Neutrophil (primary cell): ENCODE results near the gene PAX3.
A peak's percentile ranks its signal among the peaks of the same experiment; 100 is the strongest.

ENCODE experiments used
- H3K27ac ChIP-seq: fragments of 200-600 bp; sonication (generic); 2 replicates; pipeline ENCODE4 v1.5.1; 2016; ENCODE audit warnings: mild to moderate bottlenecking, moderate library complexity
- H3K27me3 ChIP-seq: fragments of 200-600 bp; sonication (generic); 2 replicates; pipeline ENCODE4 v1.6.0; 2016; ENCODE audit warnings: mild to moderate bottlenecking
- H3K36me3 ChIP-seq: fragments of 200-600 bp; sonication (generic); 2 replicates; pipeline ENCODE4 v1.5.1; 2017
- H3K4me1 ChIP-seq, 2 experiments: fragments of 200-600 bp in 1 of 2; sonication (generic) in 1 of 2; 1 replicate in 1 of 2; 2 replicates in 1 of 2; pipeline versions ENCODE4 v1.5.1 to v1.6.1; 2013 to 2016; ENCODE audit warnings: low read depth in 1 of 2, low read length in 1 of 2, mild to moderate bottlenecking in 1 of 2, moderate library complexity in 1 of 2; ENCODE audit not compliant: control insufficient read depth in 1 of 2, insufficient read depth in 1 of 2
- H3K4me3 ChIP-seq, 2 experiments: fragments of 200-600 bp in 1 of 2; sonication (generic) in 1 of 2; 1 replicate in 1 of 2; 2 replicates in 1 of 2; pipeline ENCODE4 v1.5.1; 2013 to 2016; ENCODE audit warnings: low read depth in 1 of 2, low read length in 1 of 2, mild to moderate bottlenecking in 1 of 2, moderate library complexity in 1 of 2
- H3K9me3 ChIP-seq: fragments of 200-600 bp; sonication (generic); 2 replicates; pipeline ENCODE4 v1.5.1; 2016
- CTCF ChIP-seq: fragments of 200-600 bp; sonication (generic); IDR thresholded peaks from 2 replicates; pipeline ENCODE4 v1.5.1; 2016; ENCODE audit warnings: antibody characterized with exemption

Gene PAX3

GRCh38 chr2:222320436-222321395, 21.9 kb upstream of the PAX3 start:
- no peak for TF ChIP-seq CTCF
- H3K4me3 ChIP-seq = peak overlapping the region; percentile 50 to 66
- H3K27me3 ChIP-seq = peaks cover 92% of the 10 kb centered on the region
- H3K4me1 ChIP-seq = peaks cover 17 to 19% of the 10 kb centered on the region in 2 experiments
- no peaks in the 10 kb centered on the region for H3K9me3 ChIP-seq
- H3K36me3 ChIP-seq = no peaks in the 10 kb centered on the region
- no peak overlapping the region for H3K27ac ChIP-seq

- Histone ChIP-seq H3K27ac (no peak overlapping the region), H3K36me3 (no peaks in the 10 kb centered on the region), H3K9me3 (no peaks in the 10 kb centered on the region), H3K4me3 (peak overlapping the region; percentile 50 to 66), H3K4me1 (peaks cover 17 to 19% of the 10 kb centered on the region in 2 experiments), H3K27me3 (peaks cover 92% of the 10 kb centered on the region)
- no peak for TF ChIP-seq CTCF
These were observed 21.0 kb upstream of the PAX3 start for GRCh38 chr2:222319586-222320435.

- peak; percentile 8 for TF ChIP-seq CTCF
- H3K27me3 ChIP-seq = peaks cover 92% of the 10 kb centered on the region
These were observed 20.2 kb upstream of the PAX3 start for GRCh38 chr2:222318712-222319585.

GRCh38 chr2:222318026-222318711, 19.4 kb upstream of the PAX3 start:
- H3K9me3 ChIP-seq = no peaks in the 10 kb centered on the region
- no peak for TF ChIP-seq CTCF
- no peak overlapping the region for H3K27ac ChIP-seq
- H3K4me1 ChIP-seq = peaks cover 17 to 19% of the 10 kb centered on the region in 2 experiments
- H3K36me3 ChIP-seq = no peaks in the 10 kb centered on the region
- peak overlapping the region; percentile 69 for H3K4me3 ChIP-seq
- H3K27me3 ChIP-seq = peaks cover 94% of the 10 kb centered on the region

More at GRCh38 chr2:222318712-222319585, 20.2 kb upstream of the PAX3 start:
- Histone ChIP-seq H3K36me3 (no peaks in the 10 kb centered on the region), H3K27ac (no peak overlapping the region), H3K4me3 (peak overlapping the region; percentile 69), H3K9me3 (no peaks in the 10 kb centered on the region), H3K4me1 (peaks cover 17 to 19% of the 10 kb centered on the region in 2 experiments)
